Esophagus squamous epithelium (tissue), 5 donors: ENCODE measurements around the gene ITCH. TPM values are rescaled to one million over a fixed set of nuclear protein-coding genes. Genes with fewer than 3 reads are reported as not detected.
A peak's percentile ranks its signal among the peaks of the same experiment; 100 is the strongest.

Experiments used
- DNase-seq: peaks from one replicate; lab custom pipeline; 2025; lab: John Stamatoyannopoulos, UW
- H3K27ac ChIP-seq, 4 donors: fragments of 200-600 bp; sonication (generic); one replicate each; pipeline ENCODE4 v1.5.1; 2016 to 2019; ENCODE audit warnings: mild to moderate bottlenecking in 1 of 4
- H3K27me3 ChIP-seq, 4 donors: fragments of 200-600 bp; sonication (generic); 1 replicate in 3 of 4; 2 replicates in 1 of 4; pipeline versions ENCODE4 v1.5.1 to v1.6.0; 2017 to 2021; ENCODE audit warnings: antibody characterized with exemption in 1 of 4
- H3K36me3 ChIP-seq, 3 donors: fragments of 200-600 bp; sonication (generic); one replicate each; pipeline ENCODE4 v1.5.1; 2016 to 2019
- H3K4me1 ChIP-seq, 3 donors: fragments of 200-600 bp; sonication (generic); one replicate each; pipeline ENCODE4 v1.5.1; 2017 to 2019
- H3K4me3 ChIP-seq, 4 donors: fragments of 200-600 bp; sonication (generic); 1 replicate in 3 of 4; 2 replicates in 1 of 4; pipeline ENCODE4 v1.5.1; 2016 to 2019; ENCODE audit warnings: mild to moderate bottlenecking in 2 of 4, moderate library complexity in 1 of 4
- H3K9me3 ChIP-seq, 3 donors: fragments of 200-600 bp; sonication (generic); one replicate each; pipeline ENCODE4 v1.5.1; 2016 to 2019
- POLR2A ChIP-seq, 4 donors: fragments of 450-650 bp; IDR thresholded peaks; one replicate each; pipeline ENCODE4 v1.6.1; 2017; ENCODE audit warnings: antibody characterized with exemption in 4 of 4, mild to moderate bottlenecking in 4 of 4, moderate library complexity in 3 of 4
- WGBS, 2 donors: methylation state at CpG; one replicate each; pipeline ENCODE4 v1.1.5; 2018; 5-methylcytosine and 5-hydroxymethylcytosine counted together
- intact Hi-C: fragments of 100-400 bp; cut with DNase I; formaldehyde crosslinking; loops from one replicate; pipeline ENCODE4 v1.15.0; 2022
- total RNA-seq, 4 donors: library from RNA; depleted of rRNA; stranded (reverse); fragments of >200 nt; gene quantifications; one replicate each; pipeline ENCODE4 v1.1.0, GENCODE V29; 2016
- TF ChIP-seq, protein P1 (sequence below), 6 experiments: fragments of 450-650 bp in 4 of 6; fragments of 200-600 bp in 2 of 6; sonication (generic) in 2 of 6; IDR thresholded peaks; one replicate each; pipeline ENCODE4 v1.5.1; 2016 to 2019; ENCODE audit warnings: antibody characterized with exemption in 6 of 6, mild to moderate bottlenecking in 4 of 6, moderate library complexity in 4 of 6
- donor health status: DM: yes; HTN: yes; CAD: no.

The ITCH gene
- total RNA-seq, 4 donors from 2014 or later = 45.9 to 67.9 (median 54.5) TPM

DNA sequence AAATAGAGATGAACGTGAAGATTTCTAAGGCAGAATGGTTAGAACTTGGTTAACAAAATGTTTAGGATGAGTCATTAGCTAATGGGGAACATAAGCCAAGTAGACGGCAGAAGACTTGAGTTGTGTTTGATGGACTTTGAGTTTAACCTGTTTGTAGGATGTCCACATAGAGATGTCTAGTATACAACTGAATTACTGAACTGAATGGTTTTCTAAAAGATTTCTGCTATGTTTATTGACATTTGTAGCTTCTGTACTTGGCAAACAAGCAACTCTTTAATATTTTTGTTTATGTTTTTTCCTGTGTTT lies 98.7 kb downstream of the ITCH start:
- H3K27ac ChIP-seq = no peak overlapping the region
- H3K4me3 ChIP-seq = no peak overlapping the region
- intact Hi-C loops = no loop called here
- peaks cover 0 to 6% (median 0%) of the 10 kb centered on the region in 3 donors for H3K4me1 ChIP-seq
- 48 to 62% methylated on average over 2 of the region's 2 CpGs for WGBS, 2 donors
- no peaks in the 10 kb centered on the region for H3K9me3 ChIP-seq
- H3K36me3 ChIP-seq = peaks cover 14 to 100% (median 15%) of the 10 kb centered on the region in 3 donors
- H3K27me3 ChIP-seq = no peaks in the 10 kb centered on the region
- TF ChIP-seq, protein P1, sequence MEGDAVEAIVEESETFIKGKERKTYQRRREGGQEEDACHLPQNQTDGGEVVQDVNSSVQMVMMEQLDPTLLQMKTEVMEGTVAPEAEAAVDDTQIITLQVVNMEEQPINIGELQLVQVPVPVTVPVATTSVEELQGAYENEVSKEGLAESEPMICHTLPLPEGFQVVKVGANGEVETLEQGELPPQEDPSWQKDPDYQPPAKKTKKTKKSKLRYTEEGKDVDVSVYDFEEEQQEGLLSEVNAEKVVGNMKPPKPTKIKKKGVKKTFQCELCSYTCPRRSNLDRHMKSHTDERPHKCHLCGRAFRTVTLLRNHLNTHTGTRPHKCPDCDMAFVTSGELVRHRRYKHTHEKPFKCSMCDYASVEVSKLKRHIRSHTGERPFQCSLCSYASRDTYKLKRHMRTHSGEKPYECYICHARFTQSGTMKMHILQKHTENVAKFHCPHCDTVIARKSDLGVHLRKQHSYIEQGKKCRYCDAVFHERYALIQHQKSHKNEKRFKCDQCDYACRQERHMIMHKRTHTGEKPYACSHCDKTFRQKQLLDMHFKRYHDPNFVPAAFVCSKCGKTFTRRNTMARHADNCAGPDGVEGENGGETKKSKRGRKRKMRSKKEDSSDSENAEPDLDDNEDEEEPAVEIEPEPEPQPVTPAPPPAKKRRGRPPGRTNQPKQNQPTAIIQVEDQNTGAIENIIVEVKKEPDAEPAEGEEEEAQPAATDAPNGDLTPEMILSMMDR (IDR thresholded peaks at IDR 0.05) = no peak
- TF ChIP-seq POLR2A (IDR thresholded peaks at IDR 0.05) = no peak
- no peak for DNase-seq

DNA sequence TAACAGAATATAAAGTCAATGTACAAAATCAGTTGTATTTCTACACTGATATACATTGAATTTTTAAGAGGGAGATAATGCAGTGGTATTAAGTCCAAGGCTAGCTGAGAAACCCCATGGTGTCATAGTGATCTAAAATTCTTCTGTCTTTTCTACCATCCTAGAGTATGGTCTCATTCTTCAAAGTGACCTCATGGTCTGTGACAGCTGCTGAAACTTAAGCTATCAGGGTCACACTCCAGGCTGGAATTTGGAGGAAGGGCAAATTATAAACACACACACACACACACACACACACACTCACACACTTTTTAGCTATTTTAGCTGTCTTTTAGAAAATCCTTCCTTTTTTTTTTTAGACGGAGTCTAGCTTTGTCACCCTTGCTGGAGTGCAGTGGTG lies 105.9 kb downstream of the ITCH start:
- Histone ChIP-seq H3K9me3 (no peaks in the 10 kb centered on the region), H3K36me3 (peaks cover 5 to 96% (median 12%) of the 10 kb centered on the region in 3 donors), H3K27me3 (no peaks in the 10 kb centered on the region), H3K4me1 (peaks cover 0 to 11% (median 5%) of the 10 kb centered on the region in 3 donors), H3K27ac (no peak overlapping the region), H3K4me3 (no peak overlapping the region)
- TF ChIP-seq, protein P1 (IDR thresholded peaks at IDR 0.05) = no peak
- no peak for TF ChIP-seq POLR2A (IDR thresholded peaks at IDR 0.05)
- 83 to 84% methylated on average over 1 of the region's 1 CpG for WGBS, 2 donors
- DNase-seq = no peak
- intact Hi-C loops = no loop called here

DNA sequence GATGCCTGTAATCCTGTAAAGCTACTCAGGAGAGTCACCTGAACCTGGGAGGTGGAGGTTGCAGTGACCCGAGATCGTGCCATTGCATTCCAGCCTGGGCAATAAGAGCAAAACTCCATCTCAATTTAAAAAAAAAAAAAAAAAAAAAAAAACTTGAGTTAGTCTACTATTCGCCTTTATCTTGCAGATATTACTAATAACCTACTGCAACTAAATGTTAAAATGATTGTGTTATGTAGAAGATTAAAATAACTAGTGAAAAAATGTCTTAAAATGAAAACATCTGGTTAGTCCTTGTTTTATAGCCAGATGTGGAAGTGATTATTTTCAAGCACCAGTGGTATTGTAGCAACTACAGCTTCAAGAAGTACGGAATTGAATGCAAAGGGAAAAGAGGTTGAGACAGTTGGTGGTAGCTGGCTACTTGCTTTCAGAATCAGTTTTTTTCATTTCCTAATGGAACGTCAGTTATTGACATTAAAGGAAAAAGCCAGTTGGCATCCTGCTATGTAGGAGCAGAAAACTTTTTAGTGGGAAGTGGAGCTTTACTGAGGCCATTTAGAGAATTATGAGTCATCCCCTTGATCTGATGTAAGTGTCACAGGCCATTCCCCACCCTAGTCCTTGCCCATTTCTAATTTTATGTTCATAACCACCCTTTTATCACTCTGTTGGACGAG lies 109.3 kb downstream of the ITCH start:
- Histone ChIP-seq H3K4me3 (no peak overlapping the region), H3K27me3 (no peaks in the 10 kb centered on the region), H3K36me3 (peaks cover 5 to 84% (median 12%) of the 10 kb centered on the region in 3 donors), H3K4me1 (peaks cover 0 to 20% (median 5%) of the 10 kb centered on the region in 3 donors), H3K9me3 (no peaks in the 10 kb centered on the region), H3K27ac (peak overlapping the region in 1 of 4 donors; percentile 1)
- no peak for DNase-seq
- intact Hi-C loops = no loop called here
- TF ChIP-seq, protein P1 (IDR thresholded peaks at IDR 0.05) = no peak
- TF ChIP-seq POLR2A (IDR thresholded peaks at IDR 0.05) = no peak
- WGBS, 2 donors = 56 to 74% methylated on average over 5 to 6 of the region's 6 CpGs

DNA sequence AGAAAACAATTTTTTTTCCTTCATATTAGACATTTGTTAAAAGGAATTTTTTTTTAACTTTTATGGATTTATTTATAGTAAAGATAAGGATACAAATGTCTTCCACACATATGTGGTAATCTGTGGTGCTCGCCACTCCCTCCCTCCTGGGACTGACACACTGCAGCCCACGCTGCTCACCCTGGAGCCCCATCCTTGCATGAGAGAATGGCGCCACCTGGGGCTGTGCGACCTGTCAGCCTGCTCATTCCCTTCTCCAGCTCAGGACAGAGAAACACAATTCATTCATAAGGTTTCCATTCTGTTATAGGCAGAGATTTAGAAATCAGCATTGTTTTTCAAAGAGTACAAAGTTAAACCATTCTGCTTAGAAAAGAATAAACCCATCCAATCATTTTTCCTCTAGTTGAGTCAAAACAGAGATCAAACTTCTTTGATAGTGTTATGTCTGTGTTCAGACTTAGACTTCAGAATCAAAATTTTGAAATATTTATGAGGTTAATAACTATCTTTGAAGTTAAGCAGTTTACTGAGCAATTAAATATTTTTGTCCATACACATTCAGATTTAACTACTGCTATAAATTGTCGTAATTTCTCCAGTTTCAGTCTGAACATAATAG lies 110.3 kb downstream of the ITCH start:
- no peak for DNase-seq
- H3K27ac ChIP-seq = no peak overlapping the region
- TF ChIP-seq POLR2A (IDR thresholded peaks at IDR 0.05) = no peak
- TF ChIP-seq, protein P1 (IDR thresholded peaks at IDR 0.05) = peak in 3 of 6 experiments; percentile 22 to 33 (median 31)
- H3K4me3 ChIP-seq = no peak overlapping the region
- H3K27me3 ChIP-seq = no peaks in the 10 kb centered on the region
- 64 to 65% methylated on average over 5 of the region's 5 CpGs for WGBS, 2 donors
- peaks cover 5 to 84% (median 18%) of the 10 kb centered on the region in 3 donors for H3K36me3 ChIP-seq
- intact Hi-C loops = no loop called here
- H3K9me3 ChIP-seq = no peaks in the 10 kb centered on the region
- H3K4me1 ChIP-seq = peaks cover 0 to 20% (median 5%) of the 10 kb centered on the region in 3 donors
